H1 (cell line): ENCODE data around the gene CACNA1C. TPM values are rescaled to one million over a fixed set of nuclear protein-coding genes. Genes with fewer than 3 reads are reported as not detected.

Experiments
- CTCF ChIA-PET: fragments of 300-600 bp; sonication (Branson Sonifier 250); formaldehyde crosslinking; loops from one replicate; lab custom pipeline; 2021; ENCODE audit not compliant: partially characterized antibody; lab: Charles Lee
- POLR2A ChIA-PET: fragments of 300-600 bp; sonication (Branson Sonifier 250); formaldehyde crosslinking; loops from one replicate; lab custom pipeline; 2021; ENCODE audit warnings: inconsistent platforms; ENCODE audit not compliant: partially characterized antibody; lab: Charles Lee
- DNase-seq, 2 experiments: peaks; one replicate each; pipeline versions ENCODE4 v3.0.0 to v3.0.0-alpha.2; 2010 to 2022; ENCODE audit warnings: low spot score in 2 of 2, low read depth in 1 of 2, mixed read lengths in 1 of 2
- FAIRE-seq: peaks from 2 replicates; lab custom pipeline; 2011; peaks lifted over from hg19 to GRCh38; lab: Jason Lieb, UNC
- H2AFZ ChIP-seq: 2 replicates; pipeline ENCODE4 v1.8.1; 2012; ENCODE audit warnings: low read length, inconsistent platforms
- H2AK5ac ChIP-seq: 2 replicates; pipeline ENCODE4 v1.6.1; 2013; ENCODE audit warnings: low read depth, low read length
- H2BK120ac ChIP-seq: replicated peaks from 2 replicates; pipeline ENCODE3; 2013; ENCODE audit warnings: low read depth, low read length, inconsistent platforms
- H2BK12ac ChIP-seq: 2 replicates; pipeline ENCODE4 v1.6.1; 2013; ENCODE audit warnings: low read depth, low read length
- H2BK15ac ChIP-seq: 2 replicates; pipeline ENCODE4 v1.6.1; 2013; ENCODE audit warnings: low read length
- H2BK20ac ChIP-seq: 2 replicates; pipeline ENCODE4 v1.6.1; 2013; ENCODE audit warnings: low read length
- H2BK5ac ChIP-seq: 2 replicates; pipeline ENCODE4 v1.6.1; 2013; ENCODE audit warnings: low read depth, low read length
- H3K14ac ChIP-seq: 2 replicates; pipeline ENCODE4 v1.6.1; 2013; ENCODE audit warnings: inconsistent platforms; ENCODE audit not compliant: insufficient read length
- H3K18ac ChIP-seq: 2 replicates; pipeline ENCODE4 v1.6.1; 2013; ENCODE audit warnings: low read length; ENCODE audit errors: extremely low read depth
- H3K23ac ChIP-seq: 2 replicates; pipeline ENCODE4 v1.6.1; 2013; ENCODE audit warnings: inconsistent platforms; ENCODE audit not compliant: insufficient read length
- H3K23me2 ChIP-seq: 2 replicates; pipeline ENCODE4 v1.6.1; 2013; ENCODE audit warnings: low read depth, low read length
- H3K27ac ChIP-seq: 2 replicates; pipeline ENCODE4 v1.6.1; 2011; ENCODE audit warnings: low read depth, low read length, inconsistent platforms
- H3K27me3 ChIP-seq, 4 experiments: replicated peaks in 1 of 4; 1 replicate in 1 of 4; 2 replicates in 3 of 4; pipeline versions ENCODE4 v1.6.1 to v1.8.1; 2011 to 2013; ENCODE audit warnings: low read length in 3 of 4, mild to moderate bottlenecking in 3 of 4, inconsistent platforms in 2 of 4, mixed read lengths in 2 of 4, moderate library complexity in 1 of 4; ENCODE audit not compliant: control insufficient read depth in 3 of 4, insufficient read depth in 3 of 4; ENCODE audit errors: extremely low read depth in 1 of 4
- H3K36me3 ChIP-seq, 4 experiments: 2 replicates each; pipeline versions ENCODE4 v1.6.1 to v1.8.1; 2011 to 2013; ENCODE audit warnings: mild to moderate bottlenecking in 4 of 4, low read length in 3 of 4, moderate library complexity in 2 of 4, control low read depth in 1 of 4, inconsistent platforms in 1 of 4; ENCODE audit not compliant: insufficient read depth in 4 of 4, control insufficient read depth in 2 of 4
- H3K4ac ChIP-seq: replicated peaks from 2 replicates; pipeline ENCODE3; 2013; ENCODE audit warnings: low read length, low read depth, mixed read lengths, inconsistent platforms; ENCODE audit not compliant: insufficient read length
- H3K4me1 ChIP-seq, 4 experiments: replicated peaks in 1 of 4; 1 replicate in 1 of 4; 2 replicates in 3 of 4; pipeline versions ENCODE4 v1.6.1 to v1.8.1; 2011 to 2013; ENCODE audit warnings: low read length in 3 of 4, inconsistent platforms in 2 of 4, mixed read lengths in 1 of 4; ENCODE audit not compliant: insufficient read depth in 4 of 4, control insufficient read depth in 3 of 4
- H3K4me2 ChIP-seq, 2 experiments: 2 replicates each; pipeline versions ENCODE4 v1.6.1 to v1.8.1; 2011 to 2013; ENCODE audit warnings: low read depth in 2 of 2, low read length in 2 of 2, control low read depth in 1 of 2, inconsistent platforms in 1 of 2, mild to moderate bottlenecking in 1 of 2; ENCODE audit not compliant: insufficient read depth in 1 of 2
- H3K4me3 ChIP-seq, 4 experiments: fragments of 200-600, 300-600 bp in 1 of 4; sonication (generic), shearing (Covaris generic), sonication (Bioruptor Twin) in 1 of 4; 2 replicates each; pipeline versions ENCODE4 v1.5.1 to v1.8.1; 2011 to 2016; ENCODE audit warnings: low read length in 4 of 4, low read depth in 3 of 4, control low read depth in 2 of 4, inconsistent platforms in 2 of 4, mild to moderate bottlenecking in 2 of 4, mixed read lengths in 1 of 4, moderate library complexity in 1 of 4; ENCODE audit not compliant: insufficient read depth in 2 of 4; ENCODE audit errors: extremely low read depth in 1 of 4
- H3K56ac ChIP-seq: replicated peaks from 2 replicates; pipeline ENCODE3; 2013; ENCODE audit warnings: low read depth, mild to moderate bottlenecking, mixed read lengths, low read length, inconsistent platforms; ENCODE audit not compliant: insufficient read length
- H3K79me1 ChIP-seq: 2 replicates; pipeline ENCODE4 v1.6.1; 2013; ENCODE audit warnings: low read depth, low read length, control low read depth
- H3K79me2 ChIP-seq, 2 experiments: 2 replicates each; pipeline versions ENCODE4 v1.6.1 to v1.8.1; 2012 to 2013; ENCODE audit warnings: low read length in 2 of 2, mild to moderate bottlenecking in 2 of 2, inconsistent platforms in 1 of 2; ENCODE audit not compliant: insufficient read depth in 2 of 2, control insufficient read depth in 1 of 2
- H3K9ac ChIP-seq, 4 experiments: replicated peaks in 1 of 4; 1 replicate in 1 of 4; 2 replicates in 3 of 4; pipeline versions ENCODE4 v1.6.1 to v1.8.1; 2011 to 2013; ENCODE audit warnings: low read depth in 3 of 4, low read length in 3 of 4, control low read depth in 2 of 4, mild to moderate bottlenecking in 2 of 4, moderate library complexity in 2 of 4, inconsistent platforms in 1 of 4; ENCODE audit errors: extremely low read depth in 1 of 4
- H3K9me3 ChIP-seq, 2 experiments: 2 replicates each; pipeline versions ENCODE4 v1.6.1 to v1.8.1; 2012 to 2013; ENCODE audit warnings: mild to moderate bottlenecking in 2 of 2, moderate library complexity in 2 of 2, control low read depth in 1 of 2, inconsistent platforms in 1 of 2, low read depth in 1 of 2, low read length in 1 of 2, mixed read lengths in 1 of 2; ENCODE audit not compliant: insufficient read depth in 2 of 2
- H4K20me1 ChIP-seq, 2 experiments: replicated peaks in 1 of 2; 2 replicates each; pipeline versions ENCODE3 to v1.8.1; 2011 to 2013; ENCODE audit warnings: inconsistent platforms in 2 of 2, low read length in 2 of 2, mild to moderate bottlenecking in 1 of 2; ENCODE audit not compliant: insufficient read depth in 2 of 2, control insufficient read depth in 1 of 2
- H4K5ac ChIP-seq: 2 replicates; pipeline ENCODE4 v1.6.1; 2013; ENCODE audit warnings: low read length, low read depth, mixed read lengths, inconsistent platforms; ENCODE audit not compliant: insufficient read length
- H4K8ac ChIP-seq: 2 replicates; pipeline ENCODE4 v1.8.0; 2013; ENCODE audit warnings: mild to moderate bottlenecking, moderate library complexity, low read length, inconsistent platforms; ENCODE audit not compliant: insufficient read depth; ENCODE audit errors: extremely low read depth
- H4K91ac ChIP-seq: replicated peaks from 2 replicates; pipeline ENCODE3; 2013; ENCODE audit warnings: low read length, mixed read lengths, inconsistent platforms; ENCODE audit not compliant: insufficient read length
- CHD1 ChIP-seq: IDR thresholded peaks from 2 replicates; pipeline ENCODE4 v1.6.1; 2012; ENCODE audit warnings: low read depth, low read length, improper control_type of control experiment
- CTBP2 ChIP-seq: IDR thresholded peaks from 2 replicates; pipeline ENCODE4 v1.7.0; 2011; ENCODE audit warnings: borderline replicate concordance, mild to moderate bottlenecking, moderate library complexity, mixed read lengths, low read length; ENCODE audit not compliant: insufficient read depth, insufficient read length
- HDAC2 ChIP-seq, 2 experiments: fragments of 300-600 bp in 1 of 2; sonication (generic) in 1 of 2; IDR thresholded peaks; 2 replicates each; pipeline ENCODE4 v1.6.1; 2011 to 2012; ENCODE audit warnings: low read depth in 2 of 2, low read length in 2 of 2, mild to moderate bottlenecking in 2 of 2, moderate library complexity in 2 of 2, borderline replicate concordance in 1 of 2, inconsistent platforms in 1 of 2
- JUN ChIP-seq: IDR thresholded peaks from 2 replicates; pipeline ENCODE4 v1.6.1; 2011; ENCODE audit warnings: low read depth, mild to moderate bottlenecking, improper control_type of control experiment, low read length
- KDM5A ChIP-seq: fragments of 200-600 bp; IDR thresholded peaks from 2 replicates; pipeline ENCODE4 v1.7.1; 2012; ENCODE audit warnings: mild to moderate bottlenecking, low read length, inconsistent platforms, mixed read lengths
- SP2 ChIP-seq: IDR thresholded peaks from 2 replicates; pipeline ENCODE4 v1.6.1; 2012; ENCODE audit warnings: mild to moderate bottlenecking, low read length, inconsistent platforms
- SUZ12 ChIP-seq: fragments of 200-600 bp; sonication (generic); IDR thresholded peaks from 2 replicates; pipeline ENCODE4 v1.6.1; 2012; ENCODE audit warnings: mild to moderate bottlenecking, inconsistent platforms, low read length, moderate library complexity, mixed read lengths
- WGBS, 2 experiments: shearing (Covaris generic) in 1 of 2; methylation state at CpG; one replicate each; pipeline versions ENCODE4 v1.1.6 to v1.1.7; 2013 to 2015; ENCODE audit warnings: low lambda C conversion rate in 2 of 2, mixed read lengths in 2 of 2, inconsistent platforms in 1 of 2, low coverage in 1 of 2, missing lambda C conversion rate in 1 of 2; ENCODE audit not compliant: insufficient replicate concordance in 2 of 2, insufficient coverage in 1 of 2, insufficient read length in 1 of 2; ENCODE audit errors: extremely low coverage in 1 of 2, missing lambda C conversion rate in 1 of 2; 5-methylcytosine and 5-hydroxymethylcytosine counted together
- polyA plus RNA-seq, 7 experiments: library from polyadenylated mRNA; depleted of rRNA in 3 of 7; stranded (reverse) in 5 of 7; unstranded in 2 of 7; fragments of >200 nt in 5 of 7; fragments of 200-250 nt in 2 of 7; gene quantifications; 1 replicate in 5 of 7; 2 replicates in 1 of 7; 4 replicates in 1 of 7; pipeline versions ENCODE4 v1.2.1 to v1.2.3, GENCODE V29; 2011 to 2013; ENCODE audit warnings: missing spikeins in 2 of 7, mixed read lengths in 2 of 7
- total RNA-seq: library from RNA; stranded (reverse); fragmentation: NEBNext Ultra II Directional; extraction: Animal tissue kit (Norgen Biotek cat#: 25700); gene quantifications from 2 replicates; pipeline ENCODE4 v1.2.1, GENCODE V29; 2021

Gene CACNA1C
- total and polyA plus RNA-seq, 2 of the 8 experiments (the other 6 are each of a cell fraction or from before 2014, with no cell fraction given), result 1.3 TPM

- no peaks in the 10 kb centered on the region; a peak in 1 of 7 replicates for H3K27me3 ChIP-seq
- no peak overlapping the region for H4K5ac ChIP-seq
- TF ChIP-seq SP2 (no peak), HDAC2 (IDR thresholded peaks at IDR 0.05; ENCODE audit: borderline replicate concordance in 1 of 2, low read depth in 2 of 2, low read length in 2 of 2) (no peak), SUZ12 (no peak), KDM5A (no peak), CTBP2 (no peak), CHD1 (no peak), JUN (no peak)
- H4K8ac ChIP-seq, result no peak overlapping the region
- H3K23ac ChIP-seq, result no peak overlapping the region
- no peak overlapping the region for H2BK5ac ChIP-seq
- no peak overlapping the region for H3K18ac ChIP-seq
- H3K4me2 ChIP-seq, result no peak overlapping the region
- H3K56ac ChIP-seq, result no peak overlapping the region
- H3K36me3 ChIP-seq, result no peaks in the 10 kb centered on the region
- H3K4me1 ChIP-seq, result peaks cover 0 to under 1% (median 0%) of the 10 kb centered on the region in 4 experiments; a peak in 1 of 7 replicates
- DNase-seq (no peak), FAIRE-seq (no peak)
- H3K9me3 ChIP-seq, result no peaks in the 10 kb centered on the region
- no peak overlapping the region for H3K27ac ChIP-seq
- H2AK5ac ChIP-seq, result no peak overlapping the region
- H2BK15ac ChIP-seq, result no peak overlapping the region
- H3K4ac ChIP-seq, result no peak overlapping the region
- no peak overlapping the region for H2BK20ac ChIP-seq
- no peak overlapping the region for H2BK12ac ChIP-seq
- no peak overlapping the region for H3K9ac ChIP-seq
- H4K91ac ChIP-seq, result no peak overlapping the region
- WGBS, 2 experiments, result 90% methylated on average over 6 of the region's 6 CpGs; no CpG with 5 or more reads in 1 of the 2 experiments
- H3K4me3 ChIP-seq, result no peak overlapping the region
- H3K79me2 ChIP-seq, result no peaks in the 10 kb centered on the region
- H3K14ac ChIP-seq, result no peak overlapping the region
- no peak overlapping the region for H2AFZ ChIP-seq
- no peak overlapping the region for H2BK120ac ChIP-seq
- H3K23me2 ChIP-seq, result no peaks in the 10 kb centered on the region
- ChIA-PET POLR2A (no interaction called here), CTCF (no interaction called here)
- no peaks in the 10 kb centered on the region for H3K79me1 ChIP-seq
- no peaks in the 10 kb centered on the region for H4K20me1 ChIP-seq
Observed at GRCh38 chr12:2177003-2177402, 124.2 kb downstream of the CACNA1C start.
